Measurements from ENCODE around the gene SV2C.

Gene SV2C

DNA sequence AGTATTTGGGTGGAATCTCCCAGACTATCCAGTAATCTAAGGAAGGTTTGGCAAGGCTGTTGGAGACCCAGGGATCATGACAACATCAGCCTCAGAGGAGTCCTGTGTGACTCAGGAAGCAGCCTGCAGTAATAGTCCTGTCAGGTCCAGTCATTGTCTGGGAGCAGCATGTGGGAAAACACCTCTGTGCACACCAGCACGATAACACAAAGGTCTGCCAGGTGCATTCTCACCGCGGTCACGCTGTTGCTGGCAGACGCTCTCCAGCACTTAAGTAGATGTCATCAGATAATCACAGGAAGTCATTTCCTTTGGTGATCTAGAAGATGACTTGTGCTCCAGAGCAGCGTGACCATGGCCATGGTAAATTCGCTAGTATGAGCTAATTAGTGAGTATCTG is 220.7 kb downstream of the SV2C start:
- H3K4me1 ChIP-seq (ENCODE audit: low read length), result no peaks in the 10 kb centered on the region
- no peaks in the 10 kb centered on the region for H4K20me1 ChIP-seq (ENCODE audit: insufficient read depth, low read length)
- no peak overlapping the region for H3K4me3 ChIP-seq (ENCODE audit: low read length)
- no peaks in the 10 kb centered on the region for H3K27me3 ChIP-seq (ENCODE audit: low read depth, low read length)
- no peaks in the 10 kb centered on the region for H3K36me3 ChIP-seq (replicated peaks; ENCODE audit: low read depth, low read length)
- no peak overlapping the region for H3K27ac ChIP-seq (ENCODE audit: low read length)
- no peaks in the 10 kb centered on the region for H3K9me3 ChIP-seq (ENCODE audit: insufficient read depth, low read length)
- peak overlapping the region; percentile 17; the same call in 1 of the 2 replicates for H3K4me2 ChIP-seq (ENCODE audit: low read length)
- TF ChIP-seq CTCF (IDR thresholded peaks at IDR 0.05; ENCODE audit: low read depth, low read length) (no peak), EZH2phosphoT487 (IDR thresholded peaks at IDR 0.05; ENCODE audit: low read depth) (no peak)
- no peak overlapping the region for H2AFZ ChIP-seq (ENCODE audit: low read depth, low read length)
- no peak overlapping the region for H3K9ac ChIP-seq (ENCODE audit: low read length)
- no peaks in the 10 kb centered on the region for H3K79me2 ChIP-seq (ENCODE audit: low read length)

GRCh38 chr5:76305269-76305668 is 222.1 kb downstream of the SV2C start:
- no peak overlapping the region for H3K9ac ChIP-seq (ENCODE audit: low read length)
- H3K4me2 ChIP-seq (ENCODE audit: low read length), result no peak overlapping the region
- H3K27me3 ChIP-seq (ENCODE audit: low read depth, low read length), result no peaks in the 10 kb centered on the region
- H3K4me3 ChIP-seq (ENCODE audit: low read length), result no peak overlapping the region
- no peaks in the 10 kb centered on the region for H3K79me2 ChIP-seq (ENCODE audit: low read length)
- no peak overlapping the region for H3K27ac ChIP-seq (ENCODE audit: low read length)
- H3K9me3 ChIP-seq (ENCODE audit: insufficient read depth, low read length), result no peaks in the 10 kb centered on the region
- no peaks in the 10 kb centered on the region for H3K4me1 ChIP-seq (ENCODE audit: low read length)
- no peaks in the 10 kb centered on the region for H4K20me1 ChIP-seq (ENCODE audit: insufficient read depth, low read length)
- H3K36me3 ChIP-seq (replicated peaks; ENCODE audit: low read depth, low read length), result no peaks in the 10 kb centered on the region
- H2AFZ ChIP-seq (ENCODE audit: low read depth, low read length), result no peak overlapping the region
- no peak for TF ChIP-seq EZH2phosphoT487 (IDR thresholded peaks at IDR 0.05; ENCODE audit: low read depth)
- TF ChIP-seq CTCF (IDR thresholded peaks at IDR 0.05; ENCODE audit: low read depth, low read length), result no peak

- Histone ChIP-seq H4K20me1 (ENCODE audit: insufficient read depth, low read length) (no peaks in the 10 kb centered on the region), H3K4me3 (ENCODE audit: low read length) (no peak overlapping the region), H3K79me2 (ENCODE audit: low read length) (no peaks in the 10 kb centered on the region), H2AFZ (ENCODE audit: low read depth, low read length) (no peak overlapping the region), H3K27ac (ENCODE audit: low read length) (no peak overlapping the region), H3K4me2 (ENCODE audit: low read length) (no peak overlapping the region), H3K4me1 (ENCODE audit: low read length) (no peaks in the 10 kb centered on the region), H3K9ac (ENCODE audit: low read length) (no peak overlapping the region), H3K9me3 (ENCODE audit: insufficient read depth, low read length) (no peaks in the 10 kb centered on the region), H3K27me3 (ENCODE audit: low read depth, low read length) (no peaks in the 10 kb centered on the region), H3K36me3 (replicated peaks; ENCODE audit: low read depth, low read length) (no peaks in the 10 kb centered on the region)
- TF ChIP-seq CTCF (IDR thresholded peaks at IDR 0.05; ENCODE audit: low read depth, low read length) (no peak), EZH2phosphoT487 (IDR thresholded peaks at IDR 0.05; ENCODE audit: low read depth) (no peak)
Observed at GRCh38 chr5:76305775-76306174, 222.6 kb downstream of the SV2C start.

DNA sequence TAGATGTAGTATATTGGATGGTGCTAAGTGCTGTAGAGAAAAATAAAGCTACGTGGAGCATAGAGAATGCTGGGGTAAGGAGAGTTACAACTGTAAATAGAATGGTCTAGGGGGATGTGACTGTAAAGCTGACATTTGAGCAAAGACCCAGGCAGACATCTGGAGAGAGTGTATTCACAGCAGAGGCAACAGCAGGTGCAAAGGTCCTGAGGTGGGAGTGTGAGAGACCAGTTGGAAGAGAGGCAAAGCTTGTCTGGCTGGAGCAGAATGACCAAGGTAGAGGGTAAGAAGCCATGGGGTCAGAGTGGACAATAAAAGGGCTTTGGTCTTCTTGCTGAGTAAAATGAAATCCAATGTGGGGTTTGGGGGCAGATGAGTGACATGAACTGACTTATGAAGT is 227.0 kb downstream of the SV2C start:
- TF ChIP-seq CTCF (IDR thresholded peaks at IDR 0.05; ENCODE audit: low read depth, low read length) (no peak), EZH2phosphoT487 (IDR thresholded peaks at IDR 0.05; ENCODE audit: low read depth) (no peak)
- H3K4me3 ChIP-seq (ENCODE audit: low read length), result no peak overlapping the region
- no peak overlapping the region for H3K9ac ChIP-seq (ENCODE audit: low read length)
- no peak overlapping the region for H3K4me2 ChIP-seq (ENCODE audit: low read length)
- H3K27me3 ChIP-seq (ENCODE audit: low read depth, low read length), result no peaks in the 10 kb centered on the region
- no peaks in the 10 kb centered on the region for H3K4me1 ChIP-seq (ENCODE audit: low read length)
- H3K79me2 ChIP-seq (ENCODE audit: low read length), result no peaks in the 10 kb centered on the region
- no peak overlapping the region for H3K27ac ChIP-seq (ENCODE audit: low read length)
- no peaks in the 10 kb centered on the region for H3K36me3 ChIP-seq (replicated peaks; ENCODE audit: low read depth, low read length)
- H4K20me1 ChIP-seq (ENCODE audit: insufficient read depth, low read length), result no peaks in the 10 kb centered on the region
- H3K9me3 ChIP-seq (ENCODE audit: insufficient read depth, low read length), result no peaks in the 10 kb centered on the region
- no peak overlapping the region for H2AFZ ChIP-seq (ENCODE audit: low read depth, low read length)
